Measurements from ENCODE around the gene HOTAIR. TPM values are rescaled to one million over a fixed set of nuclear protein-coding genes. Genes with fewer than 3 reads are reported as not detected.

The HOTAIR gene
- total RNA-seq, 1 experiment from 2014 or later, result 5.5 TPM

- no peak for TF ChIP-seq EZH2 (IDR thresholded peaks at IDR 0.05; ENCODE audit: borderline replicate concordance, low read depth, low read length, poor library complexity, severe bottlenecking)
- no peak for TF ChIP-seq CTCF (conservative IDR thresholded peaks at IDR 0.05; ENCODE audit: low read depth, low read length)
- intact Hi-C loops (cut with micrococcal nuclease; ENCODE audit: unreplicated experiment), result no loop called here
- Histone ChIP-seq H3K36me3 (ENCODE audit: insufficient read depth, low read length, poor library complexity, severe bottlenecking) (no peaks in the 10 kb centered on the region), H3K4me3 (ENCODE audit: low read depth, low read length, poor library complexity, severe bottlenecking) (no peak overlapping the region), H3K4me1 (ENCODE audit: insufficient read depth, low read length, poor library complexity, severe bottlenecking) (peaks cover 7% of the 10 kb centered on the region), H3K9me3 (ENCODE audit: low read depth, low read length, poor library complexity, severe bottlenecking) (no peaks in the 10 kb centered on the region), H3K27ac (ENCODE audit: low read depth, low read length, poor library complexity, severe bottlenecking) (no peak overlapping the region), H3K27me3 (replicated peaks; ENCODE audit: insufficient read depth, low read depth, low read length, poor library complexity) (peaks cover 59% of the 10 kb centered on the region)
- BruUV-seq (replicated peaks), result no TSS peak
- no peak for DNase-seq (ENCODE audit: low spot score)
- ChIA-PET CTCF (no interaction called here), POLR2A (ENCODE audit: low non-redundant PET) (no interaction called here)
These were observed 46.5 kb downstream of the HOTAIR start for GRCh38 chr12:53928054-53928835.

GRCh38 chr12:53927220-53928029 is 47.3 kb downstream of the HOTAIR start:
- intact Hi-C loops (cut with micrococcal nuclease; ENCODE audit: unreplicated experiment), result no loop called here
- no peak for DNase-seq (ENCODE audit: low spot score)
- H3K4me3 ChIP-seq (ENCODE audit: low read depth, low read length, poor library complexity, severe bottlenecking), result no peak overlapping the region

More at GRCh38 chr12:53927220-53928029, 47.3 kb downstream of the HOTAIR start:
- CTCF ChIA-PET, result no interaction called here
- no TSS peak for BruUV-seq (replicated peaks)
- TF ChIP-seq EZH2 (IDR thresholded peaks at IDR 0.05; ENCODE audit: borderline replicate concordance, low read depth, low read length, poor library complexity, severe bottlenecking) (no peak), CTCF (conservative IDR thresholded peaks at IDR 0.05; ENCODE audit: low read depth, low read length) (no peak)
- Histone ChIP-seq H3K36me3 (ENCODE audit: insufficient read depth, low read length, poor library complexity, severe bottlenecking) (no peaks in the 10 kb centered on the region), H3K27me3 (replicated peaks; ENCODE audit: insufficient read depth, low read depth, low read length, poor library complexity) (peaks cover 59% of the 10 kb centered on the region), H3K4me1 (ENCODE audit: insufficient read depth, low read length, poor library complexity, severe bottlenecking) (peaks cover 7% of the 10 kb centered on the region), H3K27ac (ENCODE audit: low read depth, low read length, poor library complexity, severe bottlenecking) (no peak overlapping the region), H3K9me3 (ENCODE audit: low read depth, low read length, poor library complexity, severe bottlenecking) (no peaks in the 10 kb centered on the region)
- POLR2A ChIA-PET (ENCODE audit: low non-redundant PET), result no interaction called here
